ENCODE data around the gene TPH2. TPM values are rescaled to one million over a fixed set of nuclear protein-coding genes. Genes with fewer than 3 reads are reported as not detected.

Gene TPH2
- polyA plus RNA-seq, 2 of the 4 experiments (the other 2 are of a cell fraction): not detected

DNA sequence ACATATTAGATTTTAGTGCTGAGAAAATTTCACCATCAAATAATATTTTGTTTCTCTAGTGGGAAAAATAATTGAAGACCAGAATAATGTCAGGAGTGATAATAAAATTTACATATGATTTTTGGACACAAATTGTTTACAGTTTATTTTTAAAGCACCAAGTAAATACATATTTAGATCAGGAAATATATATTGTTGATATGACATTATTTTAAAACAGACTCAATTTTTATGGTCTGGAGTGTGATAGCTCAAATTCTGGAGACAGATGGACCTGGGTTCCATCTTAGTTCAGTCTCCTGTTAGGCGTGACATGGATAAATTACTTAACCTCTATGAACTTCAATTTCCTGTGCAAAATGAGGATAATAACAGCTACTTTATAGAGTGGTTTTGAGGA lies 135.4 kb downstream of the TPH2 start:
- FAIRE-seq (no peak), ATAC-seq (no peak), DNase-seq (ENCODE audit: low read depth in 1 of 2, low spot score in 1 of 2) (no peak)
- Histone ChIP-seq H3K27ac (no peak overlapping the region), H3K4me1 (no peaks in the 10 kb centered on the region), H3K4me2 (no peak overlapping the region), H3K9me3 (peaks cover 3% of the 10 kb centered on the region; the same call in 1 of the 3 replicates), H3K4me3 (no peak overlapping the region)
- TF ChIP-seq ZC3H11A (IDR thresholded peaks at IDR 0.05) (no peak), JUNB (IDR thresholded peaks at IDR 0.05) (no peak), MAZ (IDR thresholded peaks at IDR 0.05; ENCODE audit: borderline replicate concordance, low read depth, low read length) (no peak), MAFK (IDR thresholded peaks at IDR 0.05; ENCODE audit: partially characterized antibody) (no peak), HOXB13 (CRISPR knock-in tag; IDR thresholded peaks at IDR 0.05; ENCODE audit: low read depth) (no peak), NR3C1 (IDR thresholded peaks at IDR 0.05) (no peak), E2F6 (IDR thresholded peaks at IDR 0.05; ENCODE audit: borderline replicate concordance, low read depth) (no peak), NFE2L2 (conservative IDR thresholded peaks at IDR 0.05; ENCODE audit: low read length) (no peak), ZSCAN20 (CRISPR knock-in tag; IDR thresholded peaks at IDR 0.05) (no peak), NPAS2 (CRISPR knock-in tag; IDR thresholded peaks at IDR 0.05; ENCODE audit: borderline replicate concordance) (no peak), RARB (CRISPR knock-in tag; IDR thresholded peaks at IDR 0.05) (no peak), SREBF2 (IDR thresholded peaks at IDR 0.05) (no peak)
- TF ChIP-seq, protein P1, sequence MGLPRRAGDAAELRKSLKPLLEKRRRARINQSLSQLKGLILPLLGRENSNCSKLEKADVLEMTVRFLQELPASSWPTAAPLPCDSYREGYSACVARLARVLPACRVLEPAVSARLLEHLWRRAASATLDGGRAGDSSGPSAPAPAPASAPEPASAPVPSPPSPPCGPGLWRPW (IDR thresholded peaks at IDR 0.05): no peak
- ChIA-PET CTCF (no interaction called here), POLR2A (no interaction called here)
- 0% methylated on average over 1 of the region's 1 CpG for WGBS (ENCODE audit: missing lambda C conversion rate)

DNA sequence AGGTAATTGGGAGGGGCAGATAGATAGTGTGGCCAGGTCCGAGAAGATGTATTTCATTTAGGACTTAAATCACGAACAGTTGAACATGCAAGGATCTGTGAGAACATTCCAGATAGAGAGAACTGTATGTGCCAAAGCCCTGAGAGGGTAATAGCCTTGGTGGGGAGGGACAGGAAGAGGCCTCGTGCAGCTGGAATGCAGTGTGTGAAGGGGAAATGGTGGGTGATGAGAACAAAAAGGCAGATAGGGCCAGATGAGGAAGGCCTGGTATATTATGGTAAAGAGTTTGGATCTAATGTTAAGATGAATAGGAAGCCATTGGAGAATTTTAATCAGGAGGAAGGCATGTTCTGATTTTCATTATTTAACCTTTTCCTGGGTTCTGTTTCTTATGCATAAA lies 136.3 kb downstream of the TPH2 start:
- Histone ChIP-seq H3K4me2 (no peak overlapping the region), H3K9me3 (peaks cover 3% of the 10 kb centered on the region; the same call in 1 of the 3 replicates), H3K27ac (no peak overlapping the region), H3K4me3 (no peak overlapping the region), H3K4me1 (no peaks in the 10 kb centered on the region)
- TF ChIP-seq RFX5 (IDR thresholded peaks at IDR 0.05) (no peak), HOXB13 (CRISPR knock-in tag; IDR thresholded peaks at IDR 0.05; ENCODE audit: low read depth) (no peak), KDM1A (IDR thresholded peaks at IDR 0.05; ENCODE audit: low read depth) (no peak), PBX3 (IDR thresholded peaks at IDR 0.05) (no peak), NFE2L2 (conservative IDR thresholded peaks at IDR 0.05; ENCODE audit: low read length) (no peak), EHMT2 (IDR thresholded peaks at IDR 0.05; ENCODE audit: low read depth) (no peak), CEBPB (IDR thresholded peaks at IDR 0.05) (no peak), CHD2 (IDR thresholded peaks at IDR 0.05; ENCODE audit: low read length, partially characterized antibody) (no peak), EHF (CRISPR knock-in tag; IDR thresholded peaks at IDR 0.05) (no peak), EP300 (IDR thresholded peaks at IDR 0.05) (no peak), FOSB (CRISPR knock-in tag; IDR thresholded peaks at IDR 0.05) (no peak), HDAC2 (IDR thresholded peaks at IDR 0.05) (no peak)
- no peak for ATAC-seq
- ChIA-PET POLR2A (no interaction called here), CTCF (no interaction called here)
- FAIRE-seq: no peak
- 1% methylated on average over 3 of the region's 3 CpGs for WGBS (ENCODE audit: missing lambda C conversion rate)
- DNase-seq (ENCODE audit: low read depth in 1 of 2, low spot score in 1 of 2): no peak

DNA sequence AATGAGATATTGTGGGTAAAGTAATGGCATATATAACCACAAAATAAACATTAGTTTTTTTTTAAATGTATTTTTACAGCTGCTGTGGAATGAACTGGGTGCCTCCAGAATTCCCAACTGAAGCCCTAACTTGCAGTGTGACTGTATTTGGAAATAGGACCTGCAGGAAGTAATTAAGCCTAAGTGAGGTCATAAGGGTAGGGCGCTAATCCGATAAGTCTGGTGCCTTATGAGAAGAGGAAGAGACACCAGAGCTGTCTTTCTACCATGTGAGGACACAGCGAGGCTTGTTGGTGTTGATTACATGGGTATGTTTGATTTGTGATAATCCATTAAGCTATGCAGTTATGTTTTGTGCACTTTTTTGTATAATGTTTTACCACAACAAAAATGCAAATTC lies 136.8 kb downstream of the TPH2 start:
- WGBS (ENCODE audit: missing lambda C conversion rate): 39% methylated on average over 3 of the region's 3 CpGs
- Histone ChIP-seq H3K4me2 (no peak overlapping the region), H3K4me3 (no peak overlapping the region), H3K9me3 (peaks cover 3% of the 10 kb centered on the region; the same call in 1 of the 3 replicates), H3K4me1 (no peaks in the 10 kb centered on the region), H3K27ac (no peak overlapping the region)
- ATAC-seq (no peak), FAIRE-seq (no peak), DNase-seq (ENCODE audit: low read depth in 1 of 2, low spot score in 1 of 2) (no peak)
- no peak for TF ChIP-seq FOSB (CRISPR knock-in tag; IDR thresholded peaks at IDR 0.05)
- no peak for TF ChIP-seq ZFP36 (IDR thresholded peaks at IDR 0.05; ENCODE audit: borderline replicate concordance, partially characterized antibody)
- no peak for TF ChIP-seq BCL3 (IDR thresholded peaks at IDR 0.05)
- TF ChIP-seq RCOR1 (IDR thresholded peaks at IDR 0.05; ENCODE audit: low read depth, low read length): no peak
- no peak for TF ChIP-seq CBX8 (IDR thresholded peaks at IDR 0.05)
- no peak for TF ChIP-seq EHF (CRISPR knock-in tag; IDR thresholded peaks at IDR 0.05)
- TF ChIP-seq PBX3 (IDR thresholded peaks at IDR 0.05): no peak
- no peak for TF ChIP-seq PHF8 (IDR thresholded peaks at IDR 0.05; ENCODE audit: borderline replicate concordance, low read depth)
- ChIA-PET POLR2A (no interaction called here), CTCF (interaction anchor here (0.6 kb wide), 1 partner anchor 82 kb away, joined by 3 read pairs; no protein-coding TSS in a partner anchor)
